NK-92 treated with Interleukin-12 subunit alpha and Interleukin-12 subunit beta, amount 100 ng/mL, for 24 hours (cell line): ENCODE results near the gene SLC25A34.
A peak's percentile ranks its signal among the peaks of the same experiment; 100 is the strongest.

Source experiments
- DNase-seq: peaks from one replicate; lab custom pipeline; 2025; lab: John Stamatoyannopoulos, UW

Gene SLC25A34

DNA sequence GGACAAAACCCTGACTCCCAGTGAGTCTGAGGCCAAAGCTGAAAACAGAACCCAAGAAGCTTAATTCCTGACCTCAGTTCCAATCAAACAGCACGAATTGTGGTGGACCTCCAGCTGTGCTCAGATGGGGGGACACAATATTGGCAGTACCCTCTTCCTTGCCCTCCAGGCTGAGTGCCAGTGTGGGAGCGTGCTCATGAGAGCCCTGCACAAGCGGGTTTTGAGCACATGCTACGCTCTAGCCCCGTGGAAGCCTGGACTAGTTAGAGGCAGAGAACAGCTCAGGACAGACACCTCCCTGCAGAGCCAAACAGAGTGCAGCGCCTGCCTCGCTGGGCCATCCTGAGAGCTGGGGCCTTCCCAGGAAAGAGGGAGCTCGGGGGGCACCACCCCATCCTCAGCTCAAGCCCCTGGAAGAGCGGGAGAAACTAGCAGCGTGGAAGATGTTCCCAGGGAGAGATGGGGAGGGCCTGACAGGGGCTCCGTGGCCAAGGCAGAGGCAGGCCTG lies 2.8 kb upstream of the SLC25A34 start:
- no peak for DNase-seq

DNA sequence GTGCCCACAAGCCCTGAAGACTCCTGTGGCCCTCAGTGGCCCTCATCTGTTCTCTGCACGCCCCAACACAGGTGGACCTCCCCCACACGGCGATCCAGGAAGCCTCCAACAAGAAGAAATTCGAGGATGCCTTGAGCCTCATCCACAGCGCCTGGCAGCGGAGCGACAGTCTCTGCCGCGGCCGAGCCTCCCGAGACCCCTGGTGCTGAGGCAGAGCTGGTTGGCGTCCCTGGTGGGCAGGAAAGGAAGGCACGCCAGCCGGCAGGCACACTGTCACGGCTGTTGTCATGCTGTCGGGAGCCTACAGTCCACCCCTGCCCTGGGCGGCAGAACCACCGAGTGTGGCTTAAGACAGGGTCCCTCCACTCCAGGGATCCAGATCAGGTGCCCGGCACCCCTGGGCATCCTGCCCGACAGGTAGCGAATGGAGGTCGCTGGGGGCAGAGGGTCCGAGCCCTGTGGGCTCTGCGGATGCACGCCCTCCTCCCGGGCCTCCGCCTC lies 2.3 kb upstream of the SLC25A34 start:
- no peak for DNase-seq

DNA sequence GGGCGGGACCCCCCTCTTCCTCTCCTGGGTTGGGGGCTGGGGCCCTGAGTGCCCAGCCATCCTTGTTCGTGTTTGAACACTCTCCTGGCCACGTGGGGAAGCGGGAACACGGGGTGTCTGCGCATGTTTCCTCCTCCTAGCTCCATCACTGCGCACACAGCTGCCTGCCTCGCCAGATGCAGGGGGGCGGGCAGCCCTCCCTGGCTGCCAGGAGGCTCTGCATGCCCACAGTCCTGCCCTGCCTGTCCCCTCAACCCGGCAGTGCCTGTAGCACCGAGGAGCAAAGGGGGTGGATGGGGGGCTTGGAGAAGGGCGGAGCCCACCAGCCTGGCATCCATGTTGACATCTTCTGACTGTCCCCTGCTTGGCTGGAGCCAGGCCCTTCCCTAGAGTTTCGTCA lies 1.8 kb upstream of the SLC25A34 start:
- no peak for DNase-seq

DNA sequence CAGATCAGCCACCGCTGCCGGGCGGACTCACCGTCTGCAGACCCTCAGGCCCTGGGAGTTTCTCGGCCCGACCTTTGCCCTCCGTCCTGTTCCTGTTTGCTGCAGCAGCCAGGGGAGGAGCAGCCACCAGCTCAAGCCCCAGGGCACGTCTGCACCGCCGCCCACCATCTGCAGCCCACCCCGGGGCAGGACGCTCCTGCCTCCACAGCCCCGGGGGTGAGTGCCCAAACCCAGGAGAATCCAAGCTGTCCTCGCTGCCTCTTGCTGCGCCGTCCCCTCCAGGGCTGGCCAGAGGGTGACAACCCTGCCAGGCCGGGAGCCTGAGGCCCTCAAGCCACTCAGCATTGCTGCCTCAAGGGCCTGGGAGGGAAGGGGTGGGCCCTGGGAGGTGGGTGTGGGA lies 1.2 kb upstream of the SLC25A34 start:
- DNase-seq, result no peak

DNA sequence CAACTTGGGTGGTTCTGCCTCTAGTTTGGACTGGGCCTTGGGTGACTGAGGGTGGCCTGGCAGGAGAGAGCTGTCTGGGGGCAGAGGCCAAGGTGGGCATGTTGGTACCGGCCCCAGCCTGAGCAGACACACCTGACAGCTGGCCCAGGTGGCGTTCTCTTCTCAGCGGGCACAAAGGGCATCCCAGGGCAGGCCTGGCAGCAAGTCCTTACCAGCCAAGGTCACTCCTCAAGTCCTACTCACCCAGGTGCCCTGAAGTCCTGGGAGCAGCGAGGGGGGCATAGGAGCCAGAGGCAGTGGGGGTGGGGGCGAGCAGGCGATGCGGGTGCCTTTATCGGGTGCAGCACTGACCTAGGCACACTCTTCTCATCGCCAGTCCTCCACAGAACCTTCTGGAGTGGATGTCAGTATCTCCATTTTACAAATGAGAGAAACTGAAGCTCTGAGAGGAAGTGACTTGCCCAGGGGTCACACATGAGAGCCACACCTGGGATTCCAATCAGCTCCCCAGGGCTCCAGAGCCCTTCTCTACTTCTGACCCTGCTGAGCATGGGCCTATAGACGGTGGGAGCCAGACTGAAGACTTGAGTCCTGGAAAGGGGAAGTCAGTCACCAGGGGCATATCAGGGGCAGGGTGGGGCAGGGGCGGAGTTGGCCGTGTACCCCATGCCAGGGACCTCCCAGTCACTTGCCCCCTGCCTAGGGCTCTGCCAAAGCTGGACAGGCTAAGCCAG lies 587 bp upstream of the SLC25A34 start:
- no peak for DNase-seq

DNA sequence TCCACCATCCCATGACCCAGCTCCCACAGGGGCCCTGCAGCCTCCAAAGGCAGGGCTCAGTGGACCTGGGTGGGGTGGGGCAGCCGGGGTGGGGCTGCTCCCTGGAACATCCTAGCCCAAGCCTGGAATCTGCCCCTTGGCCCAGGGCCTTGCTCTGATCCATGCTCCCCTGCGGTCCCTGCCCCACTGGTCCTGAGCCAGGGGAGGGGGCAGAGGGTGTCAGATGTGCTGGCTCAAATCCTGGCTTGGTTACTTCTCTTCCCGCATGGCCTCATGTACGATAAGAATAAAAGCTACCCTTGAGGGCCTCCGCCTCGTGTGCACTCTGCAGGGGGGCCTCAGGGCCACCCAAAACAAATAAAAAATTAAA lies 819 bp downstream of the SLC25A34 start:
- no peak for DNase-seq

DNA sequence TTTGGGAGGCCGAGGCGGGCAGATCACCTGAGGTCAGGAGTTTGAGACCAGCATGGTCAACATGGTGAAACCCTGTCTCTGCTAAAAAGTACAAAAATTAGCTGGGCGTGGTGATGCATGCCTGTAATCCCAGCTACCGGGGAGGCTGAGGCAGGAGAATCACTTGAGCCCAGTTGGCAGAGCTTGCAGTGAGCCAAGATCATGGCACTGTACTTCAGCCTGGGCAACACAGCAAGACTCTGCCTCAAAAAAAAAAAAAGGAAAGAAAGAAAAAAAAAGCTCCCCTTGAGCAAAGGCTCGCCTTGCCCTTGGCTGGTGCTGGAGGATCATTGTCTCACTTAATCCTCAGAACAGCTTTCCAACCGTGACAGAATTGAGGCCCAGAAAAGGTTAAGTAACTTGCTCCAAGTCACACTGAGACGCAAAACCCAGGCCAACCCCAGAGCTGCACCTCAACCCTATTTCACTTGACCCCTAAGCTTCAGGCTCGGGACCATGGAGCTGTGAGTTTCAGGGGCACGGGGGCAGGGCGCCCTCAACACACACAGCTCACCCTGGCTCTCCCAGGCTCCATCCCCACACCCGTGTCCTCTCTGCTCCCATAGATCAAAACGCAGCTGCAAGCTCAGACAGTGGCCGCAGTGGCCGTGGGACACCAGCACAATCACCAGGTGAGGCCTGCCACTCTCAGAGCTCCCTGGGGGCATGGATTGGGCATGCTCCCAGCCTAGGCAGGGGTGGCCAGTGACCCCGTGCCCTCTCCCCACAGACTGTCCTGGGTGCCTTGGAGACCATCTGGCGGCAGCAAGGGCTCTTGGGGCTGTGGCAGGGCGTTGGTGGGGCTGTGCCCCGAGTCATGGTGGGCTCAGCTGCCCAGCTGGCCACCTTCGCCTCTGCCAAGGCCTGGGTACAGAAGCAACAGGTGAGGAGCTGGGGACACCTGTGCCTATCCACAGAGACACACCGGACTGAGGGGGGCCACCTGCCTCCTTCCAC lies 1.6 kb downstream of the SLC25A34 start:
- DNase-seq, result no peak

DNA sequence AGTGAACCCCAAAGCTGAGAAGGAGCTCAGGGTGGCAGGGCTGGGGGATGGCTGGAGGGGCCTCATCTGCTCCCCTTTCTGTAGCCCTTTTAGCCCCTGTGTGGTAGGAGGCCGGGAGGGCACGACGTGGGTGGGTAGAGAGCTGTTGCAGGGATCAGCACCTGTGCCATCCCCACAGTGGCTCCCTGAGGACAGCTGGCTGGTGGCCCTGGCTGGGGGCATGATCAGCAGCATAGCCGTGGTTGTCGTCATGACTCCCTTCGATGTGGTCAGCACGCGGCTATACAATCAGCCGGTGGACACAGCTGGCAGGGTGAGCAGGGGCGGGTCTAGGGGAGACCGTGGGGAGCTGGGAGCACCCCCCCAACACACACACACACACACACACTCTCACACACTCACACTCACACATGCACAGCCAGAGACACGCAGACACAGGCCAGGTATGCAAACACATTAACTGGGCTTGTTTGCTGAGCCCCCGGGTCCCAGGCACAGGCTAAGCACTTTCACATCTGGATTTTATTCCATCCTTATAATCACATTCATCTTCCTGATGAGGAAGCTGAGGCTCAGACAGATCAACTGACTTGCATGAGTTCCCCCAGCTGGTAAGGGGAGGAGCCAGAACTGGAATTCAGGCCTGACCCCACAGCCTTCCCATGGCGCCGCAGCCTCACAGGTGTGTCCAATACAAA lies 2.5 kb downstream of the SLC25A34 start:
- no peak for DNase-seq

DNA sequence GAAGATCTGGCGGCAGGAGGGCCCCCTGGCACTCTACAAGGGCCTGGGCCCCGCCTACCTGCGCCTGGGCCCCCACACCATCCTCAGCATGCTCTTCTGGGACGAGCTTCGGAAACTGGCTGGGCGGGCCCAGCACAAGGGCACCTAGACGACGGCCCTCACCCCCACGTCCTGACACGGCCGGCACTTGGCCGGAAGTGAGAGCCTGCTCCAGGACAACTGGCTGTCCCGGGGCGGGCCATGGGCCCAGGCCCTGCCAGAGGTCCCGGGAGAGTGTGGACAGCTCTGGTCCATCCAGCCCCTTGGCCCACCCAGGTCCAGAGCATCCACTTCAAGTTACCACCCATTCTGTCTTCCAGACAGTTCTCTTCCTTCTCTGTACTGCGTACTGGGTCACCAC lies 3.2 kb downstream of the SLC25A34 start:
- DNase-seq, result no peak

DNA sequence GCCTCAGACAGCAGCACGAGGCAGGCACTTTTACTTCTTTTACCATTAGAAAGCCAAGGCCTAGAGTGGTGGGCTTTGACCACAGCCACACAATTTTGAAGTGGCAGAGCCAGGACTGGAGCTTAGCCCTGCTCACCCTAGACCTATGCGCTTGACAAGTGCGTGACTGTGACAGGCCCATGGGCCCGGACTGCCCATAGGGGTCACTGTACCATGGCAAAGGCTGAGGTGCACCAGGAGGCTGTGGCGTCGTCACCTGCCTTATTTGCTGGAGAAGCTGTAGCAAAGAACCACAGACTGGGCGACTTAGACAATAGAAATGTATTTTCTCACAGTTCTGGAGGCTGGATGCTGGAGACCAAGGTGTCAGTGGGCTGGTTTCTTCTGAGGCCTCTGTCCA lies 3.7 kb downstream of the SLC25A34 start:
- DNase-seq, result no peak

DNA sequence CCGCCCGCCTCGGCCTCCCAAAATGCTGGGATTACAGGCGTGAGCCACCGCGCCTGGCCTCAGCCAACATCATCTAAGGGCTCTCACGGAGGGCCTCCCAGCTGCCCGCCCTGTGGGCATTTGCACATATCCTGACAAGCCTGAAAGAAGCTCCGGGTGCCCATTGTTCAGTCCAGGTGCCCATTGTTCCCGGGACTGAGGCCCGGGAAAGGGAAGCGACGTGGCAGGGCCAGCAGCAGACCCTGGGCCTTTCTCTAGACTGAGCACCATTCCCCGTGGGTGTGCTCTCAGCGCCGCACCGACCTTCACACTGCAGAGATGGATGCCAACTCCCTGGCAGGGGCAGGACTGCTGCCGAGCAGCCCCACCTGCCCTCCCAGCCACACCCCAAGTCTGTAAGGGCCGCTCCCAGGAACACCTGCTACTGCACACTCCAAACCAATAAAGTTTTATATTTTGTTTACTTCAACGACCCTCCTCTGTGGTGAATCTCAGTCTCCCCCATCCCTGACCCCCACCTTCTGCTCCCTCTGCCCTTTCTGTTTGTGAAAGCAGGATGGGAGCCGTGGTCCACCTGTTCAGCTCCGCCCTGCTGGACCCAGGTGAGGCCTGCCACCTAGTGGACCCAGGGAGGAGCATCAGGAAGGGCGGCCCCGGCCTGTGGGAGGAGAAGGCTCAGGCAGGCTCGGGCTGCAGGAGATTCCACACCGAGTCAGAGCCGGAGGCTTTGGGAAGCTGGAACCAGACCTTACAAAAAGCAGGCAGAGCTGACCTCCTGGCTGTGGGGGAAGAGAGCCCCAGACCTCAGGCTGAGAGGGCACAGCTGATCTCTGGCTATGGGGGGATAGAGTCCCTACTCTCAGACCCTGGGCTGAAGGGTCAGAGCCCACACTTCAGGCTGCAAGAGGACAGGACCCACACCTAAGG lies 5.1 kb downstream of the SLC25A34 start:
- DNase-seq, result peak; percentile 23

DNA sequence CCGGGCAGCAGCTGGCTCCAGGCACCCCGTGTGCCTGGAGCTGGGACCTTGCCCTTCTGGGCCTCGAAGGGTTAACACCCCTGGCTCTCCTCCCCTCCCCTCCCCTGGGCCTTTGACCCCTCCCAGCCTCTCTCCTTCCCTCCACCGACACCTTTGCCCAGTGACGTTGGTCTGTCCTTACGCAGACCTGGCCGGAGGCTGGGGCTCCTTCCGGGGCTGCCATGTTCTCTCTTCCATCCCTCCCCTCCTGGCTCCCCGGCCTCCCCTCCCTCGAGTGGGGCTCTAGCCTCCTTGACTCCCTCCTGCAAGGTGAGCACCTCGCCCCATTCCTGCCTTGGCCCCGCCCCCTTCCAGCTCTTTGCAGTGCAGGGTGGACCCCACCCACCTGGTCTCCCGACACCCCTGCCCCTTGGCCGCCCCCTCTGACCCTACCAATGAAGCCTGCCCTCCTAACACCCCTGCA lies 6.3 kb downstream of the SLC25A34 start, which contains the start of gene TMEM82:
TSS of gene TMEM82 (plus strand) at position 161 of the 463 bp plus-strand sequence. CDS start at position 222, 61 bp downstream.
- no peak for DNase-seq

DNA sequence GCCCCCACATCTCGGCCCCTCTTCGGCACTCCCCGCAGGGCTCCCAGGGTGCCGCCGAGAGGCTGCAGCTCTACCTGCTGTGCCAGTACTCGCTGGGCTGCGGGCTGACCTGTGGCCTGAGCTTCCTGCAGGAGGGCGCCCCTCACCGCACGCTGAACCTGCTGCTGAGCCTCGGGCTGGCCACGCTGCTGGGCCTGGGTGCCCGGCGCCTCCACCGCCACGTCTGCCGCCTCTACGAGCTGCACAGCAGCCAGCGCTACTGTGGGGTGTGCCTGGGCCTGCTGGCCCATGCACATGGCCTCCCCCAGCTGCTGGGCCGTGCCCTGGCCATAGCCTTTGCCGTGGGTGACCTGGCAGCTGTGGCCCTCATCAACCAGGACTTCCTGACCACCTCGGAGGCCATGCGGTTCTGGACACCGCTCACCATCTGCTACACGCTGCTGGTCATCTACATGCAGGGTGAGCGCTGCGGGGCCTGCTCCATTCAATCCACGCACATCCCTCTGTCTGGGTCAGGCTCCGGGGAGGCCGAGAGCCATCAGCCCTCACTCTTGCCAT lies 8.1 kb downstream of the SLC25A34 start:
- DNase-seq, result no peak

DNA sequence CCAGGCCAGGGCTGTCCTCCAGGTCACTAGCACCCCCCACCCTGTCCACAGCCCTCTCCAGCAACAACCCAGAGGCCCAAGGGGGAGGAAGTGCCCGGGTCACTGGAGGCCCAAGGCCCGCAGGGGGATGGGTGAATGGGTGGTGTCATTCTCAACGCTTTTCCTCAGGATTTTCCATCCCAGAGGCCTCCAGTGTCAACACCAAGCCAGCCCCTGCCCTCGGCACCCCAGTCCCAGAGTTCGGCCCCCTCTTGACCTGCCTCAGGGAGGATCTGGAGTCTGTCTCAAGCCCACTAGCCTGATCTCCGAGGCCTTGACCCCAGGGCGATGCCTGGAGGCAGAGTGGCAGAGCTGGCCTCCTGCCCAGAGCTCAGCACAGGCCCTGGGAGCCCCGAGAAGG lies 11.3 kb downstream of the SLC25A34 start:
- DNase-seq, result no peak

DNA sequence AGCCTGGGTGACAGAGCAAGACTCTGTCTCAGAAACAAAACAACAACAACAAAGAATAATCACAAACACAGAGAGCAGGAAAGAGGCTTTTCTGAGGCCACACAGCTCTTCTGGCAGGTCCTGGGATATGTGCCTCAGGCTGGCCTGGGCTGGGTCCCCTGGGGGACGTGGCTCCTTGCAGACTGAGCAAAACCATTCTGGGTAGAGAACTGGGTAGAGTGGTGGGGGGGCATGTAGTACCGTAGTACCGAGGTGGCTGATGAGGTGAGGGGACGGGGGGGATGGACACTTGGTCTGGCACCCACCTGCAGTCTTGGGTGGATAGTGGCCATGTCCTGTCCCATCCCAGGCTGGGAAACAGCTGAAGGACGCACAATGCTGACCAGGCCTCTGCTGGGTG lies 12.2 kb downstream of the SLC25A34 start:
- DNase-seq, result no peak

DNA sequence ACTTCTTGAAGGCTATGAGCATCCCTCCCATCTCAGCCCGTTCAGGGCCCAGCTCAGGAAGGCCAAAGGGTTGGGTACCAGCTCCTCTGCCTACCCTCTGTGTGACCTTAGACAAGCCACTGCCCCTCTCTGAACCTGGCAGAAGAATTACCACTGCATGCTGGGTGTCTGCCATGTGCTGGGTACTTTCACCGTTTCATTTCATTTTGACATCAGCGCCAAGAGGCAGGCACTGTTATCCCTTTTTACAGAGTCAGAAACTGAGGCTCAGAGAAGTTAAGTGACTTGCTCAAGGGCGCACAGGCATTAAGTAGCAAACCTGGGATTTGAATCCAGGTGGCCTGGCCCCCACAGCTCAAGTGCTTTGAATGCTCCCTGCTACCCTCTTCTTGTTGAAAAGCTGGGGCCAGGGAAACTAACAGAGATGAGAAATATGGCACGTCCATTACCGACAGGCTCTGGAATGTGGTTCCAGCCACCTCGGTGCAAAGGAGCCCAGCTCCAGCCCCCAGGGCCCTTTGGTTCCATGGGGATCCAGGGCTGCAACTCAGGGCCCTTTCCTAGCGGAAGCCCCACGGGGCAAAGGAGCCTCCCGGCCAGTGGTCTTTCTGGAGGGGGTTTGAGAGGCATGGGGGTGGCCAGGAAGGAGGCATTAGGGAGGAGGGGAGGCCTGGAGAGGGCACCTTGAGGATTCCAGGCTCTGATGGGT lies 12.8 kb downstream of the SLC25A34 start:
- no peak for DNase-seq

DNA sequence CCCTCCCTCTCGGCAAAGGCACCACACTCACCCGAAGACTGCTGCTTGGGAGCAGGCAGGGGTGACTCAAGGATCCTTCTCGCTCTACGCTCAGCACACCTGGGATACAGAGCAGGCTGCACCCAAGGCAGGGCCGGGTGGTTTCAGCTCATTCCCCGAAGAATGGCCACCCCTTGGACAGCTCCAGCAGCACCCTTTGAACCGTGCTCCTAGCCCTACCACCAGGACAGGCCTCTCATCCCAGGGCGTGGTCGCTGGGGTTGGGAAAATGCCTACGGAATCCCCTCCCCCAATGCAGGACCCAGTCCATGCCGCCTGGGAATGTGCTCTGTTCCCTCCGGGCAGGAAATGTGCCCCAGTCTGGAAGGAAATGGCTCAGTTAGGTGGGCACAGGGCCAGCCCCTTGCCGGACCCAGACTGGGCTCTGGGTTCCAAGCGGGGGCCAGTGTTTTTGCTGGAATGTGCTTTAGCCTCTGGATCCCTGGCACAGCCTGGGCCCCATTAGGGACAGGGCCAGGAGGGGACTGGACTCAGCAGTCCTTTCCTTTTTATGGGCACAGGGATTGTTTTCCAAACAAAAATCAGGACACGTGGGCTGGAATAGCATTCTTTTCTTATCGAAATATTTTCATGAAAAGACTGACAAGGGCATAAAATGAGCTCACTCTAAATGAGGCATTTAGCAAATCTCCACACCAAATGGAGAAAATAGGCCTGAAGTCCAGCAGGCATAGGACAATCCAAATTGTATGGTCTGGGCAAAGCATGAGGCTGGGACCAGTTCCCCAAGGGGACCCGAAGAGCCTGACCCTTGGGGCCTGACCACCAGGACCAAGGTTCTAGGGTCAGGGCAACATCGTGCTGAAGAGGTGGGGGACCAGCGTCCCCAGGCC lies 13.6 kb downstream of the SLC25A34 start:
- DNase-seq, result no peak

DNA sequence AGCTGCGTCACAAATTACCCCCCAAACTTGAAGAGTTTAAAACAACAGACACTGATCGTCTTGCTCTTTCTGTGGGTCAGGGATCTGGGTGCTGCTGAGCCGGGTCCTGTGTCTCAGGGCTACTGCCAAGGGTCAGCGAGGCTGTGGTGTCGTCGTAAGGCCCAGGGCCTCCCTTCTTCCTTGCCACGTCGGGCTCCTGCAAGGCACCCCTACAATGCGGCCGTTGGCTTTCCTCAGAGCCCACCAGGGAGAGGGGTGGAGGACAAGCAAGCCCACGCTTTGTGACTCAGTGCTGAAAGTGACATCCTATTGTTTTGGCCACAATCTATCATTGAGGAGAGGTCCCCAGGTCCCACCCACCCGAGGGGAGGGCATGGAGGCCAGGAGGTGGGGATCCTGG lies 14.9 kb downstream of the SLC25A34 start:
- DNase-seq, result no peak

DNA sequence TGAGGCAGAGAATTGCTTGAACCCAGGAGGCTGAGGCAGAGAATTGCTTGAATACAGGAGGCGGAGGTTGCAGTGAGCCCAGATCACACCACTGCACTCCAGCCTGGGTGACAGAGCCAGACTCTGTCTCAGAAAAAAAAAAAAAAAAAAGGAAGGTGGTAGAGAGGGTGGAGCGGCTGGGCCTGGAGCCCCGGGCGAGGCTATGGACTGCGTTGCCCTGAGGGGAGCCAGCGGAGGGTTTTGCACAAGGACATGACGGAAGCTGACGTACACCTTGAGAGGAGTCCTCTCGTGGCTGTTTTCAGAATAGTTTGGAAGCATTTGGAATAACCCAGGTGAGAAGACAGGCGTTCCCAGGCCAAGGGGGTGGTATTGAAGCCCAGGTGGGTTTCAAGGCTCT lies 15.7 kb downstream of the SLC25A34 start:
- no peak for DNase-seq
